Upper lobe of left lung (tissue), 6 donors: Measurements from ENCODE around the gene CKM. TPM values are rescaled to one million over a fixed set of nuclear protein-coding genes. Genes with fewer than 3 reads are reported as not detected.
"Not testable (repeated sequence)": the region's sequence is repeated elsewhere in the genome, so short reads cannot be mapped to it uniquely, and the experiment has no call there.

Source experiments
- ATAC-seq, 2 donors: fragments of 200-7000 bp; cut with Tn5 transposase; one replicate each; pipeline ENCODE4 v1.9.1; 2022; ENCODE audit warnings: mild to moderate bottlenecking in 2 of 2, moderate library complexity in 2 of 2; ENCODE audit not compliant: low FRiP score in 2 of 2
- DNase-seq, 2 donors: peaks; one replicate each; pipeline ENCODE4 v3.0.0-alpha.2; 2019 to 2020
- H3K27ac ChIP-seq, 4 donors: fragments of 200-600 bp; sonication (generic); one replicate each; pipeline ENCODE4 v1.5.1; 2016 to 2019
- H3K27me3 ChIP-seq, 4 donors: fragments of 200-600 bp; sonication (generic); one replicate each; pipeline ENCODE4 v1.5.1; 2017 to 2019
- H3K36me3 ChIP-seq, 4 donors: fragments of 200-600 bp; sonication (generic); one replicate each; pipeline ENCODE4 v1.5.1; 2016 to 2019
- H3K4me1 ChIP-seq, 4 donors: fragments of 200-600 bp; sonication (generic); one replicate each; pipeline ENCODE4 v1.5.1; 2018 to 2019
- H3K4me3 ChIP-seq, 4 donors: fragments of 200-600 bp; sonication (generic); one replicate each; pipeline ENCODE4 v1.5.1; 2017 to 2019; ENCODE audit warnings: mild to moderate bottlenecking in 2 of 4, moderate library complexity in 1 of 4
- H3K9me3 ChIP-seq, 4 donors: fragments of 200-600 bp; sonication (generic); one replicate each; pipeline ENCODE4 v1.5.1; 2018 to 2019
- CTCF ChIP-seq, 6 experiments: fragments of 450-650 bp in 4 of 6; fragments of 200-600 bp in 2 of 6; sonication (generic) in 2 of 6; IDR thresholded peaks; one replicate each; pipeline ENCODE4 v1.5.1; 2016 to 2019; ENCODE audit warnings: antibody characterized with exemption in 6 of 6
- EP300 ChIP-seq, 4 donors: sonication (generic); formaldehyde crosslinking; IDR thresholded peaks; one replicate each; pipeline ENCODE4 v1.5.1; 2017; ENCODE audit warnings: antibody characterized with exemption in 4 of 4, control low read depth in 2 of 4
- POLR2A ChIP-seq, 4 donors: fragments of 450-650 bp; IDR thresholded peaks; one replicate each; pipeline ENCODE4 v1.5.1; 2016 to 2017; ENCODE audit warnings: antibody characterized with exemption in 4 of 4, mild to moderate bottlenecking in 2 of 4
- POLR2AphosphoS5 ChIP-seq, 2 donors: sonication (generic); formaldehyde crosslinking; IDR thresholded peaks; one replicate each; pipeline ENCODE4 v1.5.1; 2017; ENCODE audit warnings: antibody characterized with exemption in 2 of 2
- WGBS, 2 donors: methylation state at CpG; one replicate each; pipeline ENCODE4 v1.1.5; 2017 to 2018; 5-methylcytosine and 5-hydroxymethylcytosine counted together
- total RNA-seq, 6 donors: library from RNA; depleted of rRNA in 4 of 6; stranded (reverse); fragments of >200 nt in 4 of 6; gene quantifications; one replicate each; pipeline versions ENCODE4 v1.1.0 to v1.2.1, GENCODE V29; 2016 to 2021
- donor health status: DM: no; HTN: no; CAD: no; lungs with moderate emphysema.
- donor health status: DM: no; HTN: yes; CAD: no; lungs with severe emphysema.

The CKM gene
- total RNA-seq, 6 donors from 2014 or later = not detected

DNA sequence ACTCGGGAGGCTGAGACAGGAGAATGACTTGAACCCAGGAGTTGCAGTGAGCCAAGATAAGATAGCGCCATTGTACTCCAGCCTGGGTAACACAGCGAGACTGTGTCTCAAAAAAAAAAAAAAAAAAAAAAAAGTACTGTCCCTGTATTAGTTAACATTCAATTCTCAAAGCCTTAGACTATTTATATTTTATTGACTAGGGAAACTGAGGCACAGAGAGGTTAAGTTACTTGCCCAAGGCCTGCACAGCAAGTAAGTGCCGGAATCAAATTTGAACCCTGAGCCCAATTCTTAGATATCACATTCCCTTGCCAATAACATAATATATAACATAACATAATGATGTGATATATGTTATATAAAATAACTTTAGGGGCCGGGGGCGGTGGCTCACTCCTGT lies 17.0 kb upstream of the CKM start:
- no peaks in the 10 kb centered on the region for H3K9me3 ChIP-seq
- WGBS, 2 donors = 83 to 88% methylated on average over 6 of the region's 6 CpGs

GRCh38 chr19:45336696-45337251 lies 14.1 kb upstream of the CKM start:
- Histone ChIP-seq H3K9me3 (no peaks in the 10 kb centered on the region), H3K4me1 (peaks cover 8 to 16% (median 12%) of the 10 kb centered on the region in 4 donors), H3K4me3 (no peak overlapping the region), H3K27ac (no peak overlapping the region), H3K36me3 (no peaks in the 10 kb centered on the region), H3K27me3 (peaks cover 0 to 9% (median 8%) of the 10 kb centered on the region in 4 donors)
- no peak for ATAC-seq
- WGBS, 2 donors = 71 to 76% methylated on average over 11 of the region's 11 CpGs
- TF ChIP-seq EP300 (IDR thresholded peaks at IDR 0.05) = no peak
- no peak for TF ChIP-seq POLR2AphosphoS5 (IDR thresholded peaks at IDR 0.05)
- TF ChIP-seq CTCF (IDR thresholded peaks at IDR 0.05) = no peak
- no peak for TF ChIP-seq POLR2A (IDR thresholded peaks at IDR 0.05)
- no peak for DNase-seq

More for the DNA sequence above, 17.0 kb upstream of the CKM start:
- Histone ChIP-seq H3K4me3 (no peak overlapping the region), H3K36me3 (no peaks in the 10 kb centered on the region), H3K27ac (no peak overlapping the region), H3K4me1 (peaks cover 8 to 16% (median 12%) of the 10 kb centered on the region in 4 donors), H3K27me3 (peaks cover 0 to 9% (median 8%) of the 10 kb centered on the region in 4 donors)
- ATAC-seq (no peak), DNase-seq (no peak)
- no peak for TF ChIP-seq EP300 (IDR thresholded peaks at IDR 0.05)
- TF ChIP-seq POLR2A (IDR thresholded peaks at IDR 0.05) = no peak
- no peak for TF ChIP-seq POLR2AphosphoS5 (IDR thresholded peaks at IDR 0.05)
- no peak for TF ChIP-seq CTCF (IDR thresholded peaks at IDR 0.05)

GRCh38 chr19:45334881-45335280 lies 12.2 kb upstream of the CKM start:
- ATAC-seq, H3K9me3 ChIP-seq, H3K27ac ChIP-seq, H3K27me3 ChIP-seq, H3K36me3 ChIP-seq, H3K4me1 ChIP-seq, H3K4me3 ChIP-seq, DNase-seq: not testable (repeated sequence)
- 88 to 95% methylated on average over 4 of the region's 4 CpGs for WGBS, 2 donors

GRCh38 chr19:45333609-45334303 lies 11.1 kb upstream of the CKM start:
- 78 to 82% methylated on average over 9 to 10 of the region's 10 CpGs for WGBS, 2 donors
- no peak overlapping the region for H3K4me3 ChIP-seq
- TF ChIP-seq CTCF (IDR thresholded peaks at IDR 0.05) = no peak
- TF ChIP-seq POLR2A (IDR thresholded peaks at IDR 0.05) = no peak
- no peak for ATAC-seq
- no peaks in the 10 kb centered on the region for H3K36me3 ChIP-seq
- no peaks in the 10 kb centered on the region for H3K27me3 ChIP-seq
- H3K4me1 ChIP-seq = peaks cover 0 to 5% (median 4%) of the 10 kb centered on the region in 4 donors
- H3K27ac ChIP-seq = no peak overlapping the region
- no peak for DNase-seq
- no peaks in the 10 kb centered on the region for H3K9me3 ChIP-seq

DNA sequence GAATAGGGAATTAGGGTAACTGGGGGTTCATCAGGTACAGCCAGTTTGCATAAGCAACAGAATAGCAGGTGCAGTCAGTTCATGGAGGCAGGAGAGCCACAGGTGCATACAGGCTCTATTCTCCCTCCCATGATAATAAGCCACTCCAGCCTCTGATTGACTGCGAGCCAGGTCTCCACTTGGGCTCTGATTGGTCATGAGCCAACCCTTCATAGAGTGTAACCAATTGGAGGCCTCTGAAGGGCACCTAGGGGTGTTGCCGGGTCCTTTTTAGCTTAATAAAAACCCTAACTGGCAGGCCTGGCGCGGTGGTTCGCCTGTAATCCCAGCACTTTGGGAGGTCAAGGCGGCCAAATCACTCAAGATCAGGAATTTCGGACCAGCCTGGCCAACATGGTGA lies 8.7 kb upstream of the CKM start:
- Histone ChIP-seq H3K4me1 (peaks cover 0 to 2% (median under 1%) of the 10 kb centered on the region in 4 donors), H3K27me3 (no peaks in the 10 kb centered on the region)
- 89% methylated on average over 7 of the region's 7 CpGs for WGBS, 2 donors

More for the DNA sequence above, 8.7 kb upstream of the CKM start:
- H3K9me3 ChIP-seq = no peaks in the 10 kb centered on the region
- no peak for DNase-seq
- no peak overlapping the region for H3K4me3 ChIP-seq
- ATAC-seq = no peak
- H3K36me3 ChIP-seq = no peaks in the 10 kb centered on the region
- no peak for TF ChIP-seq POLR2AphosphoS5 (IDR thresholded peaks at IDR 0.05)
- TF ChIP-seq POLR2A (IDR thresholded peaks at IDR 0.05) = no peak
- no peak for TF ChIP-seq CTCF (IDR thresholded peaks at IDR 0.05)
- TF ChIP-seq EP300 (IDR thresholded peaks at IDR 0.05) = no peak
- H3K27ac ChIP-seq = no peak overlapping the region
